CD4-positive, alpha-beta T cell (primary cell): ENCODE measurements around the gene GPR4. TPM values are rescaled to one million over a fixed set of nuclear protein-coding genes. Genes with fewer than 3 reads are reported as not detected.

Experiments
- ATAC-seq: fragments of 200-7000 bp; cut with Tn5 transposase; one replicate; pipeline ENCODE4 v1.10.0; 2022; ENCODE audit warnings: mild to moderate bottlenecking; ENCODE audit not compliant: poor library complexity
- CTCF ChIA-PET: fragments of 350-600 bp; sonication (Branson Sonifier 250); formaldehyde crosslinking; loops from one replicate; lab custom pipeline; 2021; ENCODE audit warnings: antibody characterized with exemption, inconsistent platforms; lab: Charles Lee
- POLR2A ChIA-PET: fragments of 350-600 bp; sonication (Branson Sonifier 250); formaldehyde crosslinking; loops from one replicate; lab custom pipeline; 2021; ENCODE audit warnings: antibody characterized with exemption, inconsistent platforms; lab: Charles Lee
- DNase-seq, 14 experiments: peaks; one replicate each; pipeline ENCODE4 v3.0.0-alpha.2; 2013 to 2020; ENCODE audit warnings: mixed read lengths in 2 of 14
- H3K27ac ChIP-seq, 2 donors: one replicate each; pipeline versions ENCODE4 v1.5.1 to v1.7.0; 2013; ENCODE audit warnings: low read length in 2 of 2, low read depth in 1 of 2, mild to moderate bottlenecking in 1 of 2
- H3K27me3 ChIP-seq, 2 experiments: 1 replicate in 1 of 2; 2 replicates in 1 of 2; pipeline versions ENCODE4 v1.6.1 to v1.7.0; 2013; ENCODE audit warnings: low read length in 2 of 2, control low read depth in 1 of 2, mild to moderate bottlenecking in 1 of 2, moderate library complexity in 1 of 2; ENCODE audit not compliant: insufficient read depth in 2 of 2, control insufficient read depth in 1 of 2
- H3K36me3 ChIP-seq: one replicate; pipeline ENCODE4 v1.6.1; 2013; ENCODE audit warnings: low read length, control low read depth; ENCODE audit not compliant: insufficient read depth
- H3K4me1 ChIP-seq: one replicate; pipeline ENCODE4 v1.6.1; 2013; ENCODE audit warnings: low read length, control low read depth; ENCODE audit not compliant: insufficient read depth
- H3K4me3 ChIP-seq: one replicate; pipeline ENCODE4 v1.5.1; 2013; ENCODE audit warnings: mild to moderate bottlenecking, low read length, moderate library complexity
- H3K9me3 ChIP-seq, 2 experiments: 1 replicate in 1 of 2; 2 replicates in 1 of 2; pipeline versions ENCODE4 v1.6.1 to v1.7.0; 2013; ENCODE audit warnings: low read length in 2 of 2, mild to moderate bottlenecking in 2 of 2, control low read depth in 1 of 2, moderate library complexity in 1 of 2; ENCODE audit not compliant: control insufficient read depth in 1 of 2, insufficient read depth in 1 of 2
- H3K27ac Mint-ChIP-seq: one replicate; pipeline ENCODE4 v1.8.0; 2020; ENCODE audit warnings: mixed read lengths
- H3K27me3 Mint-ChIP-seq: one replicate; pipeline ENCODE4 v1.8.0; 2021; ENCODE audit warnings: mixed read lengths
- H3K36me3 Mint-ChIP-seq: one replicate; pipeline ENCODE4 v1.8.0; 2021; ENCODE audit warnings: low read depth, mixed read lengths
- H3K4me1 Mint-ChIP-seq: one replicate; pipeline ENCODE4 v1.8.0; 2021; ENCODE audit warnings: low read depth, mixed read lengths
- H3K4me3 Mint-ChIP-seq: one replicate; pipeline ENCODE4 v1.8.0; 2020; ENCODE audit warnings: mild to moderate bottlenecking, mixed read lengths
- H3K9me3 Mint-ChIP-seq: one replicate; pipeline ENCODE4 v1.8.0; 2020; ENCODE audit warnings: mixed read lengths
- CTCF ChIP-seq: fragments of 200-600 bp; IDR thresholded peaks from one replicate; pipeline ENCODE4 v1.8.0; 2022; ENCODE audit warnings: antibody characterized with exemption, mild to moderate bottlenecking
- intact Hi-C, 2 experiments: fragments of 100-400 bp; cut with DNase I in 1 of 2; cut with micrococcal nuclease in 1 of 2; formaldehyde crosslinking; loops; one replicate each; pipeline versions ENCODE4 v1.15.1 to v1.9.0; 2023 to 2025; cut with DNase I, micrococcal nuclease
- total RNA-seq, 174 experiments: library from RNA in 2 of 174; stranded (reverse) in 2 of 174; gene quantifications; one replicate each; pipeline ENCODE4 v1.2.3 and lab custom pipeline; 2021 to 2026

The GPR4 gene
- total RNA-seq, 2 experiments from 2014 or later: not detected

GRCh38 chr19:45638930-45639729, 37.1 kb upstream of the GPR4 start, which contains the start of gene EML2:
Gene EML2, minus strand, starts transcription at chr19:45639397. Its CDS starts 21 bp downstream, at chr19:45639376.
- intact Hi-C loops: no loop called here
- TF ChIP-seq CTCF: peak; percentile 32

GRCh38 chr19:45637890-45638667, 36.1 kb upstream of the GPR4 start:
- Mint-ChIP-seq H3K9me3 (no peaks in the 10 kb centered on the region), H3K4me3 (peak overlapping the region; percentile 60), H3K36me3 (peaks cover 6% of the 10 kb centered on the region), H3K4me1 (peaks cover 36% of the 10 kb centered on the region), H3K27ac (no peak overlapping the region), H3K27me3 (no peaks in the 10 kb centered on the region)
- DNase-seq (no peak), ATAC-seq (no peak)
- ChIA-PET CTCF (interaction anchor here (0.7 kb wide), 1 partner anchor 89 kb away, joined by 3 read pairs; no protein-coding TSS in a partner anchor), POLR2A (interaction anchor here (1.2 kb wide), 1 partner anchor 54 kb away, joined by 7 read pairs; the partner anchor contains the start of gene OPA3)
- intact Hi-C loops: no loop called here
- no peak for TF ChIP-seq CTCF
- Histone ChIP-seq H3K4me1 (peaks cover 48% of the 10 kb centered on the region), H3K9me3 (no peaks in the 10 kb centered on the region), H3K36me3 (peaks cover 2% of the 10 kb centered on the region), H3K27me3 (no peaks in the 10 kb centered on the region), H3K27ac (no peak overlapping the region), H3K4me3 (peak overlapping the region; percentile 64)

More at GRCh38 chr19:45638930-45639729, 37.1 kb upstream of the GPR4 start, which contains the start of gene EML2:
- no peaks in the 10 kb centered on the region for H3K27me3 Mint-ChIP-seq
- peak within 1 kb of the TSS; percentile 89 for H3K27ac Mint-ChIP-seq
- CTCF ChIA-PET: interaction anchor here (1.0 kb wide), 1 partner anchor 8 kb away, joined by 3 read pairs; no protein-coding TSS in a partner anchor
- H3K27me3 ChIP-seq: no peaks in the 10 kb centered on the region
- ATAC-seq (peak; percentile 27), DNase-seq (peak in 13 of 14 experiments; percentile 19 to 75 (median 50))
- H3K27ac ChIP-seq: no peak within 1 kb of the TSS
- no peaks in the 10 kb centered on the region for H3K36me3 ChIP-seq
- peaks cover 56% of the 10 kb centered on the region for H3K4me1 ChIP-seq
- H3K4me3 Mint-ChIP-seq: peak within 1 kb of the TSS; percentile 93
- H3K9me3 ChIP-seq: no peaks in the 10 kb centered on the region
- H3K4me3 ChIP-seq: peak within 1 kb of the TSS; percentile 64
- H3K36me3 Mint-ChIP-seq: peaks cover 6% of the 10 kb centered on the region
- no peaks in the 10 kb centered on the region for H3K9me3 Mint-ChIP-seq
- POLR2A ChIA-PET: interaction anchor here (0.7 to 1.2 kb wide), 4 partner anchors 12 to 131 kb away, joined by 3 to 7 read pairs (median 4); partner anchors contain the start of gene OPA3
- peaks cover 46% of the 10 kb centered on the region for H3K4me1 Mint-ChIP-seq

GRCh38 chr19:45636902-45637301, 34.9 kb upstream of the GPR4 start:
- intact Hi-C loops: no loop called here
- Histone ChIP-seq H3K4me1 (peaks cover 37% of the 10 kb centered on the region), H3K4me3 (no peak overlapping the region), H3K27ac (no peak overlapping the region), H3K36me3 (peaks cover 5% of the 10 kb centered on the region), H3K27me3 (no peaks in the 10 kb centered on the region), H3K9me3 (no peaks in the 10 kb centered on the region)
- no peak for ATAC-seq
- Mint-ChIP-seq H3K9me3 (no peaks in the 10 kb centered on the region), H3K27me3 (no peaks in the 10 kb centered on the region), H3K36me3 (peaks cover 6% of the 10 kb centered on the region), H3K4me3 (peak overlapping the region; percentile 25), H3K27ac (no peak overlapping the region), H3K4me1 (peaks cover 25% of the 10 kb centered on the region)
- CTCF ChIA-PET: interaction anchor here (0.7 kb wide), 1 partner anchor 24 kb away, joined by 3 read pairs; no protein-coding TSS in a partner anchor
- no peak for DNase-seq
- TF ChIP-seq CTCF: no peak
- POLR2A ChIA-PET: no interaction called here
